IPS DF 6.9 (cell line): Measurements from ENCODE around the gene ANKRD36B.
"Not testable (repeated sequence)": the region's sequence is repeated elsewhere in the genome, so short reads cannot be mapped to it uniquely, and the experiment has no call there.

Experiments used
- DNase-seq: peaks from one replicate; pipeline ENCODE4 v3.0.0-alpha.2; 2013; ENCODE audit warnings: low read depth, low spot score
- H3K27ac ChIP-seq: one replicate; pipeline ENCODE4 v1.5.1; 2013; ENCODE audit warnings: low read length, control low read depth
- H3K27me3 ChIP-seq: 2 replicates; pipeline ENCODE4 v1.6.1; 2013; ENCODE audit warnings: mild to moderate bottlenecking, low read length; ENCODE audit not compliant: control insufficient read depth, insufficient read depth
- H3K36me3 ChIP-seq: 2 replicates; pipeline ENCODE4 v1.6.1; 2013; ENCODE audit warnings: low read length; ENCODE audit not compliant: control insufficient read depth, insufficient read depth
- H3K4me1 ChIP-seq: 2 replicates; pipeline ENCODE4 v1.6.1; 2013; ENCODE audit warnings: low read length; ENCODE audit not compliant: control insufficient read depth, insufficient read depth
- H3K4me3 ChIP-seq: 2 replicates; pipeline ENCODE4 v1.5.1; 2013; ENCODE audit warnings: mild to moderate bottlenecking, low read length
- H3K9me3 ChIP-seq: 2 replicates; pipeline ENCODE4 v1.6.1; 2013; ENCODE audit warnings: low read length, inconsistent platforms; ENCODE audit not compliant: control insufficient read depth, insufficient read depth
- WGBS: extraction: QIAGEN DNeasy Blood & Tissue Kit; methylation state at CpG from one replicate; pipeline ENCODE4 v1.1.7; 2013; ENCODE audit warnings: mixed read lengths, missing lambda C conversion rate; ENCODE audit not compliant: insufficient read length, insufficient coverage; 5-methylcytosine and 5-hydroxymethylcytosine counted together

The ANKRD36B gene

DNA sequence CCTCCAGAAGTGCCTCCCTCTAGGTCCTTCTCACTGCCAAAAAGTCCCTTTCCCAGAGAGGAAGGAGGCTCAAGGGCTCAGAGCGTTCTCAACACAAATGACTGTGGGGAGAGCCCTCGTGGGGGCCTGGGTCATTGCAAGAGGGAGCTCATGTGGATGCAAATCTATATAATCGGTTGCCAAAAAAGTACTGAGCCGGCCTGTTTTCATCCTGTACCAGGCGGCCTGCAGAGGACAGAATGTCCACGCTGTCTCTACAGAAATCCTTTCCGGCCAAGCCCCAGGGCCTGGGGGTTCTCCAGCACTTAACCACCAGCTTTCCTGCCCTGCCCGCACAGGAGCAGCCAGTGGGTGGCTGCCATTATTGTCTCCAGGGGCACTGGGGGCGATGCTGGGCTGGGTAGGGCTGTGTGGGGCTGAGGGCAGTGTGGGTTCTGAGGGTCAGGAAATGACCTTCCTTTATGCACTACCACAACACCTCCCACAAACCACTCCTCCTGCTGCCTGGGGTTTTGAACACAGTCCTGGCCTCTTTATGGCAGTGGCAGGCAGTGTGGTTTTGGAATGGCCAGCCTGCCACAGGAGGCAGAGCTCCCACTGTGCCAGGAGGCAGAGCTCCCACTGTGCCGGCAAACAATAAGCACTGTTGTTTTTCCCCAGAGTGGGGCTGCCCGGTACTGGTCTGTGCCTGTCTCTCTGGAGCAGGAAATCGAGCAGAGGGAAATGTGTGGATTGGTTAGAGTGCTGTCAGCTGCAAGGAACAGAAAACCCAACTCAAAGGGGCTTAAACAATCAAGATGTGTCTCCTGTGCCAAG lies 16.1 kb upstream of the ANKRD36B start:
- H3K36me3 ChIP-seq, DNase-seq, H3K4me1 ChIP-seq, H3K9me3 ChIP-seq, H3K27ac ChIP-seq, H3K27me3 ChIP-seq, H3K4me3 ChIP-seq: not testable (repeated sequence)
- WGBS = no CpG with 5 or more reads among the region's 12 CpGs

DNA sequence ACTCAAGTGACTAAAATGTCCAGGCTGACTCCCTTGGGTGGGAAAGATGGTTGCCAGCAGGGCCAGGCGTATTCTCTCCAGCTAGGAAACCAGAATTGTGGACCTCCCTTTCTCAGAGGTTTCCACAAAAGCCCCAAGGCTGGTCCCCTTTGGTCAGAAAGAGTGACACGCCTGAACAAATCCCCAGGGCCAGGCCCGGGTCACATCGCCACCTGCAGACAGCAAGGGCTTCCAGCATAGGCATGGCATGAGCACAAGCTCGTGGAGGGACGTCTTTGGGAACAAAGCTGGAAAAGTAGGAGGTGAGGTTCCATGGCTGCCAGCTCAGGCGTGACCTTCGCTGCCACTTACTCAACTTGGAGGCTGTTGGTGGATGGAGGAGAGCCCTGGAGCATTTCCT lies 15.4 kb upstream of the ANKRD36B start:
- not testable (repeated sequence) for H3K27ac ChIP-seq, H3K27me3 ChIP-seq, H3K4me1 ChIP-seq, H3K36me3 ChIP-seq, H3K4me3 ChIP-seq, H3K9me3 ChIP-seq, DNase-seq
- no CpG with 5 or more reads among the region's 8 CpGs for WGBS

DNA sequence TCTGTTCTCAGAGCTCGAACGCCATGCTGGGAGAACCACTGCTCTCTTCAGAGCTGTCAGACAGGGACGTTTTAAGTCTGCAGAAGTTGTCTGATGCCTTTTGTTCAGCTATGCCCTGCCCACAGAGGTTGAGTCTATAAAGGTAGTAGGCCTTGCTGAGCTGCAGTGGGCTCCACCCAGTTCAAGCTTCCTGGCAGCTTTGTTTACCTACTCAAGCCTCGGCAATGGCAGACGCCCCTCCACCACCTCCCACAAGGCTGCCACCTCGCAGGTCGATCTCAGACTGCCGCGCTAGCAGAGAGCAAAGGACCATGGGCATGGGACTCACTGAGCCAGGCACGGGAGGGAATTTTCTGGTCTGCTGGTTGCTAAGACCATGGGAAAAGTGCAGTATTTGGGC lies 11.9 kb upstream of the ANKRD36B start:
- not testable (repeated sequence) for DNase-seq, H3K4me3 ChIP-seq, H3K36me3 ChIP-seq, H3K27ac ChIP-seq, H3K9me3 ChIP-seq, H3K27me3 ChIP-seq, H3K4me1 ChIP-seq
- no CpG with 5 or more reads among the region's 10 CpGs for WGBS

DNA sequence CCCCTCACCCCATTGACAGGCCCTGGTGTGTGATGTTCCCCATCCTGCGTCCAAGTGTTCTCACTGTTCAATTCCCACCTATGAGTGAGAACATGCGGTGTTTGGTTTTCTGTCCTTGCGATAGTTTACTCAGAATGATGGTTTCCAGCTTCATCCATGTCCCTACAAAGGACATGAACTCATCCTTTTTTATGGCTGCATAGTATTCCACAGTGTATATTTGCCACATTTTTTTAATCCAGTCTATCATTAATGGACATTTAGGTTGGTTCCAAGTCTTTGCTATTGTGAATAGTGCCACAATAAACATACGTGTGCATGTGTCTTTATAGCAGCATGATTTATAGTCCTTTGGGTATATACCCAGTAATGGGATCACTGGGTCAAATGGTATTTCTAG lies 6.5 kb upstream of the ANKRD36B start:
- H3K27ac ChIP-seq, H3K27me3 ChIP-seq, H3K36me3 ChIP-seq, H3K4me3 ChIP-seq, DNase-seq, H3K9me3 ChIP-seq, H3K4me1 ChIP-seq: not testable (repeated sequence)
- WGBS = no CpG with 5 or more reads among the region's 4 CpGs

DNA sequence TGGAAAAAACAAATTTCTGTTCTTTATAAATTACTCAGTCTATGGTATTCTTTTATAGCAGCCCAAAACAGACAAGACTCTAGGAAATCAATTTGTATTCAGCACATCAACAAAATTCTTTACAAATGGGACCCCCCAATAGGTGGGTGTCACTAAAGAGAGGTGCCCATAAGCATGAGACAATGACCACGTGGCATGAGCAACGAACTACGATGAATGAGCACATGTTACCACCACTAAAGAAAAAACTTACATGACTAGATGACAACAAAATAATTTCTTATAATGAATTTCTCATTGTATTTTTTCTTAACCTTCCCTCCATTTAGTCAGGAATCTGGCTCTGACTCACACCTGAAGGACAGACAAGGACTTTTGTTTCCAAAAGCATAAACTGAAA lies 3.8 kb upstream of the ANKRD36B start:
- not testable (repeated sequence) for H3K36me3 ChIP-seq, H3K4me1 ChIP-seq, H3K4me3 ChIP-seq, H3K9me3 ChIP-seq, H3K27me3 ChIP-seq, DNase-seq, H3K27ac ChIP-seq
- no CpG with 5 or more reads among the region's 3 CpGs for WGBS

DNA sequence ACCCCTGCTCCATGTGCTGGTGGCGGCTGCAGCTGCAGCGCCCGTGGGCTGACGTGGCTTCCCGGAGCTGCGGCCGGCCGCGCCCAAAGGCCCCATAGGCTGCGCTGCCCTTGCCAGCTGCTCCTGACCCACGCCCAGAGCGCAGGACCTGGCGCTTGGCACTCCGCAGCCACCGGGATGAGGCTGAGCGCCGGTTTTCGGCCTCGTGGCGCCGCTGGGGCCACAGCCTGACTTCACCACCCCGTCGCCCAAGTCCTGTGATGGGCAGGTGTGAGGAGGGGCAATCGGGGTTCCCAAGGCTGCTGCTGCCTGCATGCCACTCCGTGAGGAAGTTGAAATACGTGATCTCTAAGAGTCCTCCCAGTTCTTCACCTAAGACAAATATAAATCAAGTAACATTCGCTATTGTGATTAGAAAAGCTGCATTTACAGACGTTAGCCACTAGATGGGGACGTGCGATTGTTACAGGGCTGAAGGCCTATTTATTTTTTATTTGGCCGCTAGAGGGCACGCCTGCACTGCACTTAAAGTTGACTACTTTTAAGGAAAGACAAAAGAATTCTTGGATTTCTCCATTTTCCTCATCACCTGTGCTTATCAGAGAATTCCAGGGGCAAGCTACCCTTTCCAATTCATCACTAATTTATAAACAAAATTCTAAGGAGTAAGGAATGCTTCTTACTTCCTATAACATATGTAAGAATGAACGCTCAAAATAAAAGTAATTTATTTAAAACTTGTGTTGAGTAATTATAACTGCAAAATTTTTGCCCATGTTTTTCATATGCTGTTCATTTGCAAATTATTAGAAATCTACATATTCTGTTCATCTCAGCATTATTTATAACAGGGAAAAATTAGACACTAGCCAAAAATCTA lies 1.1 kb upstream of the ANKRD36B start:
- H3K4me1 ChIP-seq, H3K27me3 ChIP-seq, H3K27ac ChIP-seq, H3K36me3 ChIP-seq, H3K9me3 ChIP-seq: not testable (repeated sequence)
- peak overlapping the region; percentile 35; the same call in 1 of the 2 replicates for H3K4me3 ChIP-seq
- WGBS = no CpG with 5 or more reads among the region's 33 CpGs
- DNase-seq = peak; percentile 33

DNA sequence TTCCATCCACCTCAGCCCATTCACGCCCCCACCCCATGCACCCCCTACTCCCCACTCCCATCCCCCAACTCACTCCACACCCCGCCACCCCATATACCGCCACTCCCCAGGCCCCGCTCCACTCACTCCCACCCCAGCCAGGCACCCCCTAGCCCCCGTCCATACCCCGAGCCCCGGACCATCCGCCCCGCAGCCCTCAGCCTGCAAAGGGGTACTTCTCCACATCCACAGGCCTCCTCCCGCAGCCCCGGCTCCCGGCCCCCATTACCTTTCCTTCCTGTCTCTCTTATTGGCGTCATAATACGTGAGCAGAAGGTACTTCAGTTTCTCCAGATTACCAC lies 450 bp downstream of the ANKRD36B start:
- not testable (repeated sequence) for H3K4me1 ChIP-seq, H3K27ac ChIP-seq, H3K9me3 ChIP-seq, DNase-seq, H3K36me3 ChIP-seq, H3K27me3 ChIP-seq
- H3K4me3 ChIP-seq = peak overlapping the region; percentile 40; the same call in 1 of the 2 replicates
- WGBS = no CpG with 5 or more reads among the region's 14 CpGs

DNA sequence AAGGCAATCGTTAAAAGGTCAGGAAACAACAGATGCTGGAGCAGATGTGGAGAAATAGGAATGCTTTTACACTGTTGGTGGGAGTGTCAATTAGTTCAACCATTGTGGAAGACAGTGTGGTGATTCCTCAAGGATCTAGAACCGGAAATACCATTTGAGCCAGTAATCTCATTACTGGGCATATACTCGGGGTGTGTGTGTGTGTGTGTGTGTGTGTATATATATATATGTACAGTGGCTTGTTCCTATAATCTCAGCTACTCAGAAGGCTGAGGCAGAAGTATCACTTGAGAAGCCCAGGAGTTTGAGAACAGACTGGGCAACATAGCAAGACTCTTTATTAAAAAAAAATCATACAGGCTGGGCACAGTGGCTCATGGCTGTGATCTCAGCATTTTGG lies 24.0 kb downstream of the ANKRD36B start:
- not testable (repeated sequence) for H3K4me1 ChIP-seq, H3K27me3 ChIP-seq, DNase-seq, H3K4me3 ChIP-seq, H3K9me3 ChIP-seq, H3K27ac ChIP-seq, H3K36me3 ChIP-seq
- WGBS = no CpG with 5 or more reads among the region's 3 CpGs

DNA sequence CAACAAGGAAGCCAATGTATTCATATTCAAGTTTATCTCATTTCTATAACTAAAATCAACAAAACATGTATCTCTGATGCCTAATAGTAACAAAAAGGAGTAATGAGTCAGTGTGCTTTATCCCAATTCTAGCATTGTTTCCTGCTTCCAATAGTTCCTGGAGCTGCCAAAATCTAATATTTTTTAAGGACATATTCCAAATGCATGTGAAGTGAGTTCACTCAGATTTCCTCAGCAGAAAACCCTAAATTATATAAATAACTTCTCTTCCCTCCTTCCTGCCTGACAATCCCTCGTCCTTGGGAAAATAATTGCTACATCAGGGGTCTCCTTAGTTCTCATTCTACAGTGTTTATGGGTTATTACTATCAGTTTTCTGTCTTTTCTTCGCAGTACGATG lies 37.3 kb downstream of the ANKRD36B start:
- not testable (repeated sequence) for H3K27me3 ChIP-seq, H3K36me3 ChIP-seq, H3K4me1 ChIP-seq, H3K27ac ChIP-seq, DNase-seq, H3K9me3 ChIP-seq, H3K4me3 ChIP-seq
- no CpG with 5 or more reads among the region's 3 CpGs for WGBS

DNA sequence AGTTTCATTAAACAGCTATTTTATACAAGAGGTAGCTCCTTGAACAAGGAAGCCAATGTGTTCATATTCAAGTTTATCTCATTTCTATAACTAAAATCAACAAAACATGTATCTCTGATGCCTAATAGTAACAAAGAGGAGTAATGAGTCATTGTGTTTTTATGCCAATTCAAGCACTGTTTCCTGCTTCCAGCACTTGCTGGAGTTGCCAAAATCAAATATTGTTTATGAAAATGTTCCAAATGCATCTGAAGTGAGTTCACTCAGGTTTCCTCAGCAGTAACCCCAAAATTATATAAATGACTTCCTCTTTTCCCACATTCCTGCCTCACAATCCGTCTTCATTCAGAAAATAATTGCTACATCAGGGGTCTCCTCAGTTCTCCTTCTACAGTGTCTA lies 39.2 kb downstream of the ANKRD36B start:
- not testable (repeated sequence) for H3K27ac ChIP-seq, DNase-seq, H3K4me1 ChIP-seq, H3K4me3 ChIP-seq, H3K9me3 ChIP-seq, H3K27me3 ChIP-seq, H3K36me3 ChIP-seq
- no CpG with 5 or more reads among the region's 1 CpG for WGBS
